IPS DF 6.9 (cell line): ENCODE measurements around the gene TRPM3.
"Not testable (repeated sequence)": the region's sequence is repeated elsewhere in the genome, so short reads cannot be mapped to it uniquely, and the experiment has no call there.

Experiments
- DNase-seq: peaks from one replicate; pipeline ENCODE4 v3.0.0-alpha.2; 2013; ENCODE audit warnings: low read depth, low spot score
- H3K27ac ChIP-seq: one replicate; pipeline ENCODE4 v1.5.1; 2013; ENCODE audit warnings: low read length, control low read depth
- H3K27me3 ChIP-seq: 2 replicates; pipeline ENCODE4 v1.6.1; 2013; ENCODE audit warnings: mild to moderate bottlenecking, low read length; ENCODE audit not compliant: control insufficient read depth, insufficient read depth
- H3K36me3 ChIP-seq: 2 replicates; pipeline ENCODE4 v1.6.1; 2013; ENCODE audit warnings: low read length; ENCODE audit not compliant: control insufficient read depth, insufficient read depth
- H3K4me1 ChIP-seq: 2 replicates; pipeline ENCODE4 v1.6.1; 2013; ENCODE audit warnings: low read length; ENCODE audit not compliant: control insufficient read depth, insufficient read depth
- H3K4me3 ChIP-seq: 2 replicates; pipeline ENCODE4 v1.5.1; 2013; ENCODE audit warnings: mild to moderate bottlenecking, low read length
- H3K9me3 ChIP-seq: 2 replicates; pipeline ENCODE4 v1.6.1; 2013; ENCODE audit warnings: low read length, inconsistent platforms; ENCODE audit not compliant: control insufficient read depth, insufficient read depth
- WGBS: extraction: QIAGEN DNeasy Blood & Tissue Kit; methylation state at CpG from one replicate; pipeline ENCODE4 v1.1.7; 2013; ENCODE audit warnings: mixed read lengths, missing lambda C conversion rate; ENCODE audit not compliant: insufficient read length, insufficient coverage; 5-methylcytosine and 5-hydroxymethylcytosine counted together

Gene TRPM3

GRCh38 chr9:70747261-70747718 lies 374.1 kb downstream of the TRPM3 start:
- no peaks in the 10 kb centered on the region for H3K4me1 ChIP-seq
- no peaks in the 10 kb centered on the region for H3K9me3 ChIP-seq
- H3K36me3 ChIP-seq = no peaks in the 10 kb centered on the region
- no CpG with 5 or more reads among the region's 2 CpGs for WGBS
- H3K4me3 ChIP-seq = no peak overlapping the region
- no peaks in the 10 kb centered on the region for H3K27me3 ChIP-seq
- H3K27ac ChIP-seq = no peak overlapping the region
- no peak for DNase-seq

- no peaks in the 10 kb centered on the region for H3K27me3 ChIP-seq
- H3K27ac ChIP-seq = no peak overlapping the region
- no peaks in the 10 kb centered on the region for H3K4me1 ChIP-seq
- DNase-seq = no peak
- no peaks in the 10 kb centered on the region for H3K36me3 ChIP-seq
- no peak overlapping the region for H3K4me3 ChIP-seq
- H3K9me3 ChIP-seq = no peaks in the 10 kb centered on the region
Measured at GRCh38 chr9:70746760-70747159, 374.7 kb downstream of the TRPM3 start.

- no peak overlapping the region for H3K4me3 ChIP-seq
- no peaks in the 10 kb centered on the region for H3K36me3 ChIP-seq
- no peak for DNase-seq
- H3K27ac ChIP-seq = no peak overlapping the region
- H3K27me3 ChIP-seq = no peaks in the 10 kb centered on the region
- no CpG with 5 or more reads among the region's 1 CpG for WGBS
- H3K9me3 ChIP-seq = no peaks in the 10 kb centered on the region
- H3K4me1 ChIP-seq = no peaks in the 10 kb centered on the region
Measured at GRCh38 chr9:70746316-70746715, 375.1 kb downstream of the TRPM3 start.

- DNase-seq, H3K9me3 ChIP-seq, H3K4me3 ChIP-seq, H3K36me3 ChIP-seq, H3K27me3 ChIP-seq, H3K4me1 ChIP-seq, H3K27ac ChIP-seq: not testable (repeated sequence)
- WGBS = no CpG with 5 or more reads among the region's 1 CpG
Measured at GRCh38 chr9:70724794-70725193, 396.6 kb downstream of the TRPM3 start.

- WGBS = no CpG with 5 or more reads among the region's 1 CpG
- not testable (repeated sequence) for DNase-seq, H3K27me3 ChIP-seq, H3K4me1 ChIP-seq, H3K27ac ChIP-seq, H3K4me3 ChIP-seq, H3K9me3 ChIP-seq, H3K36me3 ChIP-seq
Measured at GRCh38 chr9:70724025-70724424, 397.4 kb downstream of the TRPM3 start.

GRCh38 chr9:70706797-70707196 lies 414.6 kb downstream of the TRPM3 start:
- WGBS = no CpG with 5 or more reads among the region's 1 CpG
- H3K27ac ChIP-seq, H3K9me3 ChIP-seq, DNase-seq, H3K4me3 ChIP-seq, H3K27me3 ChIP-seq, H3K4me1 ChIP-seq, H3K36me3 ChIP-seq: not testable (repeated sequence)

GRCh38 chr9:70701163-70701562 lies 420.3 kb downstream of the TRPM3 start:
- no peak for DNase-seq
- H3K27ac ChIP-seq = no peak overlapping the region
- no peaks in the 10 kb centered on the region for H3K36me3 ChIP-seq
- H3K27me3 ChIP-seq = no peaks in the 10 kb centered on the region
- H3K4me1 ChIP-seq = no peaks in the 10 kb centered on the region
- no peak overlapping the region for H3K4me3 ChIP-seq
- H3K9me3 ChIP-seq = no peaks in the 10 kb centered on the region
- WGBS = no CpG with 5 or more reads among the region's 6 CpGs

GRCh38 chr9:70696694-70697335 lies 424.6 kb downstream of the TRPM3 start:
- H3K36me3 ChIP-seq = no peaks in the 10 kb centered on the region
- WGBS = no CpG with 5 or more reads among the region's 6 CpGs
- H3K27me3 ChIP-seq = no peaks in the 10 kb centered on the region
- no peaks in the 10 kb centered on the region for H3K9me3 ChIP-seq
- no peak for DNase-seq
- no peaks in the 10 kb centered on the region for H3K4me1 ChIP-seq
- no peak overlapping the region for H3K27ac ChIP-seq
- H3K4me3 ChIP-seq = no peak overlapping the region

GRCh38 chr9:70694758-70695157 lies 426.7 kb downstream of the TRPM3 start:
- Histone ChIP-seq H3K4me3 (no peak overlapping the region), H3K27ac (no peak overlapping the region), H3K27me3 (no peaks in the 10 kb centered on the region), H3K36me3 (no peaks in the 10 kb centered on the region), H3K9me3 (no peaks in the 10 kb centered on the region), H3K4me1 (no peaks in the 10 kb centered on the region)
- no peak for DNase-seq
- WGBS = no CpG with 5 or more reads among the region's 5 CpGs

GRCh38 chr9:70693186-70693585 lies 428.2 kb downstream of the TRPM3 start:
- H3K27me3 ChIP-seq = no peaks in the 10 kb centered on the region
- H3K4me3 ChIP-seq = no peak overlapping the region
- H3K4me1 ChIP-seq = no peaks in the 10 kb centered on the region
- no peak for DNase-seq
- H3K9me3 ChIP-seq = no peaks in the 10 kb centered on the region
- no peaks in the 10 kb centered on the region for H3K36me3 ChIP-seq
- no CpG with 5 or more reads among the region's 1 CpG for WGBS
- no peak overlapping the region for H3K27ac ChIP-seq

- no peak overlapping the region for H3K27ac ChIP-seq
- WGBS = no CpG with 5 or more reads among the region's 4 CpGs
- no peaks in the 10 kb centered on the region for H3K4me1 ChIP-seq
- H3K27me3 ChIP-seq = no peaks in the 10 kb centered on the region
- no peak overlapping the region for H3K4me3 ChIP-seq
- no peaks in the 10 kb centered on the region for H3K9me3 ChIP-seq
- H3K36me3 ChIP-seq = no peaks in the 10 kb centered on the region
- DNase-seq = no peak
Measured at GRCh38 chr9:70692431-70692830, 429.0 kb downstream of the TRPM3 start.
